ENCODE measurements around the gene HMGN1. TPM values are rescaled to one million over a fixed set of nuclear protein-coding genes. Genes with fewer than 3 reads are reported as not detected.
A peak's percentile ranks its signal among the peaks of the same experiment; 100 is the strongest.

Gene HMGN1
- total and polyA plus RNA-seq, 2 donors (not counting 1 experiment from before 2014, with no cell fraction given), result 117 to 317 TPM

DNA sequence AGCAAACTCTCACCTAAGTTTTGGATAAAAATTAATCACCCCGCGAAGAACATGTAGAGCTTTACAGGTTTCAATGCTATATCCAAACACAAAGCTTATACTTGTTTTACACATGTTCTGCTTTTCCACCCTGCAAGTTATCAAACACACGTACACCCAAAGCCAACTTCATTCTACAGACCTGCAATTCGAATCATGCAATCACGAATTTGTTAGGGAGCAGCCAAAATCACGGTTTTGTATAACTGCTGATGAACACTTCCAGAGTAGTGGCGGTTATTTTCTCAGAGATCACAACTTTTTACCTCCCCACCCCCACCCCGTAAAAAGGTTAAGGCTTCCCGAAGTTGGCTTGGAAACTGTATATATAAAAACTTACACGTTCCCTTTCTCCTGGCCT is 1.4 kb downstream of the HMGN1 start:
- H3K4me3 ChIP-seq (ENCODE audit: control extremely low read depth in 1 of 5, extremely low read depth in 1 of 5, insufficient read depth in 1 of 5, low read depth in 2 of 5, low read length in 4 of 5), result peak overlapping the region; percentile 73 to 89 (median 84)
- POLR2A ChIA-PET, result interaction anchor here (0.5 to 3.7 kb wide), 4 partner anchors 33 to 164 kb away, joined by 8 to 47 read pairs (median 14); partner anchors contain the start of genes BRWD1 and PSMG1
- peak; percentile 26 for DNase-seq
- peak overlapping the region; percentile 92 for H3K27ac Mint-ChIP-seq
- intact Hi-C loops (cut with micrococcal nuclease), result no loop called here
- ATAC-seq (ENCODE audit: low read depth), result no peak
- peak overlapping the region; percentile 91 for H3K4me3 Mint-ChIP-seq
- peaks cover 18 to 25% of the 10 kb centered on the region in 2 donors for H3K4me1 ChIP-seq (ENCODE audit: control insufficient read depth in 2 of 2, insufficient read depth in 2 of 2, low read length in 2 of 2)
- H3K36me3 ChIP-seq (replicated peaks in 1 of 2; ENCODE audit: control extremely low read depth in 1 of 2, control insufficient read depth in 1 of 2, extremely low read depth in 1 of 2, insufficient read depth in 2 of 2, low read length in 1 of 2), result peaks cover 0 to 37% of the 10 kb centered on the region in 2 experiments
- H3K79me2 ChIP-seq (ENCODE audit: control insufficient read depth, insufficient read depth, low read length), result peaks cover 27% of the 10 kb centered on the region
- peaks cover 32% of the 10 kb centered on the region for H3K4me1 Mint-ChIP-seq
- no peaks in the 10 kb centered on the region for H3K9me3 ChIP-seq (ENCODE audit: control extremely low read depth in 1 of 3, control insufficient read depth in 2 of 3, insufficient read depth in 1 of 3, low read length in 2 of 3)
- WGBS (ENCODE audit: insufficient coverage), result 43% methylated on average over 2 of the region's 10 CpGs
- CTCF ChIA-PET, result interaction anchor here (1.4 to 1.8 kb wide), 5 partner anchors 33 to 44 kb away, joined by 4 to 7 read pairs (median 4); partner anchors contain the start of gene BRWD1
- H3K27me3 ChIP-seq (replicated peaks in 1 of 4; ENCODE audit: control extremely low read depth in 1 of 4, control insufficient read depth in 3 of 4, insufficient read depth in 4 of 4, low read length in 3 of 4), result no peaks in the 10 kb centered on the region
- peak overlapping the region; percentile 69 for H2AFZ ChIP-seq (ENCODE audit: insufficient read depth, low read depth, low read length, poor library complexity, severe bottlenecking)
- peak overlapping the region; percentile 84 for H3K9ac ChIP-seq (ENCODE audit: low read length)
- H4K20me1 ChIP-seq (ENCODE audit: control insufficient read depth, insufficient read depth, low read length, poor library complexity, severe bottlenecking), result peaks cover 25% of the 10 kb centered on the region
- no peaks in the 10 kb centered on the region for H3K9me3 Mint-ChIP-seq (ENCODE audit: insufficient read depth)
- peak overlapping the region; percentile 80 to 87 for H3K27ac ChIP-seq (ENCODE audit: low read length in 2 of 2)
- no peak for TF ChIP-seq EZH2 (IDR thresholded peaks at IDR 0.05; ENCODE audit: borderline replicate concordance, insufficient read depth, low read depth, low read length, poor library complexity, severe bottlenecking)
- TF ChIP-seq, protein P1, sequence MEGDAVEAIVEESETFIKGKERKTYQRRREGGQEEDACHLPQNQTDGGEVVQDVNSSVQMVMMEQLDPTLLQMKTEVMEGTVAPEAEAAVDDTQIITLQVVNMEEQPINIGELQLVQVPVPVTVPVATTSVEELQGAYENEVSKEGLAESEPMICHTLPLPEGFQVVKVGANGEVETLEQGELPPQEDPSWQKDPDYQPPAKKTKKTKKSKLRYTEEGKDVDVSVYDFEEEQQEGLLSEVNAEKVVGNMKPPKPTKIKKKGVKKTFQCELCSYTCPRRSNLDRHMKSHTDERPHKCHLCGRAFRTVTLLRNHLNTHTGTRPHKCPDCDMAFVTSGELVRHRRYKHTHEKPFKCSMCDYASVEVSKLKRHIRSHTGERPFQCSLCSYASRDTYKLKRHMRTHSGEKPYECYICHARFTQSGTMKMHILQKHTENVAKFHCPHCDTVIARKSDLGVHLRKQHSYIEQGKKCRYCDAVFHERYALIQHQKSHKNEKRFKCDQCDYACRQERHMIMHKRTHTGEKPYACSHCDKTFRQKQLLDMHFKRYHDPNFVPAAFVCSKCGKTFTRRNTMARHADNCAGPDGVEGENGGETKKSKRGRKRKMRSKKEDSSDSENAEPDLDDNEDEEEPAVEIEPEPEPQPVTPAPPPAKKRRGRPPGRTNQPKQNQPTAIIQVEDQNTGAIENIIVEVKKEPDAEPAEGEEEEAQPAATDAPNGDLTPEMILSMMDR (IDR thresholded peaks at IDR 0.05), result no peak
- peak overlapping the region; percentile 86 for H3K4me2 ChIP-seq (replicated peaks; ENCODE audit: low read depth, low read length, poor library complexity, severe bottlenecking)
- peaks cover under 1% of the 10 kb centered on the region for H3K27me3 Mint-ChIP-seq

DNA sequence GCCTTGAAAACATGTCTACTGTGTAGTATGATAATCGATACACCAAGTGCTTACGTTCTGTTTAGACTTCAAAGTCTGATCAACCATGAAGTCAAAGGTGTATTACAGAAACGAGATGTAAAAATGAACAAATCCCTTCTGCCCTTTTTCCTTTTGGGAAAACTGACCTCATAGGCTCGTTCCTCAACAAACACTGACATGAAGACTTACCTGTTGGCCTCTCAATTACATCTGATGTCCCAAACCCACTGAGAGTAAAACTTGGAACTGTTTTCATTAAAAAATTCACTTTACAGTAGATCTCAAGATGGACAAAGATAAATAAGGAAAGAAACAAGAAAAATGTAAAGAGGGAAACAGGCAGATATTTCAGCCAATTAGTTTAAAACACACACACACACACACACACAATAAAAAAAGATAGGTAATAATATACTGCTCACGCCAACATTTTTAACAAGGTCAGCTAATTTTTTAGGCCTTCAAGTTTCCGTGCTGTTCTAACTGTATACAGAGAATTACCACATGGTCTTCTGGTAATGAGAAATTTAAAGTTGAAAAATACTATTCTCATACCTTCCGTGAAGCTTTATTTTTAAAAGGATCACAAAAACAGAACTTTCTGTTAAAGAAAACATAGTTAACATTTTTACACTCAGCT is 2.1 kb downstream of the HMGN1 start:
- H3K9ac ChIP-seq (ENCODE audit: low read length), result peak overlapping the region; percentile 2
- WGBS (ENCODE audit: insufficient coverage), result 100% methylated on average over 1 of the region's 7 CpGs
- ChIA-PET POLR2A (interaction anchor here (3.7 kb wide), 1 partner anchor 33 kb away, joined by 47 read pairs; the partner anchor contains the start of gene BRWD1), CTCF (interaction anchor here (1.6 to 1.8 kb wide), 4 partner anchors 32 to 44 kb away, joined by 4 to 7 read pairs (median 4); no protein-coding TSS in a partner anchor)
- peak overlapping the region; percentile 86 for H3K4me2 ChIP-seq (replicated peaks; ENCODE audit: low read depth, low read length, poor library complexity, severe bottlenecking)
- peaks cover 25% of the 10 kb centered on the region for H4K20me1 ChIP-seq (ENCODE audit: control insufficient read depth, insufficient read depth, low read length, poor library complexity, severe bottlenecking)
- H3K4me3 ChIP-seq (ENCODE audit: control extremely low read depth in 1 of 5, extremely low read depth in 1 of 5, insufficient read depth in 1 of 5, low read depth in 2 of 5, low read length in 4 of 5), result no peak overlapping the region
- intact Hi-C loops (cut with micrococcal nuclease), result no loop called here
- peaks cover 0 to 38% of the 10 kb centered on the region in 2 experiments for H3K36me3 ChIP-seq (replicated peaks in 1 of 2; ENCODE audit: control extremely low read depth in 1 of 2, control insufficient read depth in 1 of 2, extremely low read depth in 1 of 2, insufficient read depth in 2 of 2, low read length in 1 of 2)
- no peaks in the 10 kb centered on the region for H3K9me3 ChIP-seq (ENCODE audit: control extremely low read depth in 1 of 3, control insufficient read depth in 2 of 3, insufficient read depth in 1 of 3, low read length in 2 of 3)
- no peak overlapping the region for H2AFZ ChIP-seq (ENCODE audit: insufficient read depth, low read depth, low read length, poor library complexity, severe bottlenecking)
- no peak for DNase-seq
- ATAC-seq (ENCODE audit: low read depth), result no peak
- Mint-ChIP-seq H3K27me3 (no peaks in the 10 kb centered on the region), H3K9me3 (ENCODE audit: insufficient read depth) (no peaks in the 10 kb centered on the region), H3K27ac (no peak overlapping the region), H3K4me1 (peaks cover 32% of the 10 kb centered on the region), H3K4me3 (peak overlapping the region; percentile 76)
- H3K4me1 ChIP-seq (ENCODE audit: control insufficient read depth in 2 of 2, insufficient read depth in 2 of 2, low read length in 2 of 2), result peaks cover 18 to 25% of the 10 kb centered on the region in 2 donors
- H3K79me2 ChIP-seq (ENCODE audit: control insufficient read depth, insufficient read depth, low read length), result peaks cover 27% of the 10 kb centered on the region
- H3K27me3 ChIP-seq (replicated peaks in 1 of 4; ENCODE audit: control extremely low read depth in 1 of 4, control insufficient read depth in 3 of 4, insufficient read depth in 4 of 4, low read length in 3 of 4), result no peaks in the 10 kb centered on the region
- TF ChIP-seq, protein P1 (IDR thresholded peaks at IDR 0.05), result no peak
- no peak for TF ChIP-seq EZH2 (IDR thresholded peaks at IDR 0.05; ENCODE audit: borderline replicate concordance, insufficient read depth, low read depth, low read length, poor library complexity, severe bottlenecking)
- peak overlapping the region in 1 of 2 donors; percentile 14 for H3K27ac ChIP-seq (ENCODE audit: low read length in 2 of 2)
